ENCODE data around the gene PDE4C. TPM values are rescaled to one million over a fixed set of nuclear protein-coding genes. Genes with fewer than 3 reads are reported as not detected.

Gene PDE4C
- under 1 TPM in 1 of 2 donors, not detected in 1; 0.10 TPM for total RNA-seq

DNA sequence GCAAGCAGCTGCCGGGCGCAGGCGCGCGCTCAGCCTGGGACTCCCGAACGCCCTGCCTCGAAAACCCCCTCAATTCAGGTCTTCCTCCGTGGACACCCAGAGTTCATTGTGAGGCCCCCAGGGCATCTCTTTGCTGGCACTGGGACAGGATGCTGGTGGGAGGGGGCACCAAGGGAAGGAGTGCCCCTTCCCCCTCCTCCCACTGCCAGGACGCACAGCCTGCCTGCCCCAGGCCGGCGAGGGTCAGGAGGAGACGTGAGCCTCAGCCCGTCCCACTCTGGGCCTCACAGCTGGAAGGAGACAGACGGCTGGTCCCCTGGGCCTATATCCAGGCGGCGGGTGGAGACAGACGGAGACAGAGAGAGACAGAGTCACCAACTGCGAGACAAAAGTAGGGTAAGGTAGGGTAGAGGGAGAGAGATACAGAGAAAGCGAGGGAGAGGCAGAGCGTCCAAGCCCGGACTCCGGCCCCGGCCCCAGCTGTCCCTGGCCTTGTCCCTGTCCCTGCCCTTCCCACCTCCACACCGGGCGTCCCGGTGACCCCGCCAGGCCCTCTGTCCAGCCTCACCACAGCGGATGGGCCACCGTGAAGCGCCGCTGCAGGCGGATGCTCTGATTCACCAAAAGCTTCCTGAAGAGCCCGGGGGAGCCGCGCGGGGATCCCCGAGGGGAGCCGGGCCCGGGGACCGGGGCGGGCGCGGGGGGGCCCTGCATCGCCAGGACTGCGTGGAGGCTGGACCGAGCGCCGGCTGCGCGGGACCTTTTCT, at the start of gene PDE4C:
Gene PDE4C, minus strand, starts transcription at position 737 of the 767 bp plus-strand sequence. Its CDS starts 23 bp downstream, at position 714.
- Mint-ChIP-seq H3K4me3 (peak within 1 kb of the TSS; percentile 96), H3K36me3 (ENCODE audit: insufficient read depth in 2 of 2) (peaks cover 0 to 1% of the 10 kb centered on the region in 2 donors), H3K4me1 (ENCODE audit: low read depth) (peaks cover 21% of the 10 kb centered on the region), H3K27ac (no peak within 1 kb of the TSS), H3K27me3 (ENCODE audit: low read depth) (peaks cover 66% of the 10 kb centered on the region), H3K9me3 (no peaks in the 10 kb centered on the region)
- DNase-seq (no peak), ATAC-seq (replicated peaks in 1 of 2) (no peak)

DNA sequence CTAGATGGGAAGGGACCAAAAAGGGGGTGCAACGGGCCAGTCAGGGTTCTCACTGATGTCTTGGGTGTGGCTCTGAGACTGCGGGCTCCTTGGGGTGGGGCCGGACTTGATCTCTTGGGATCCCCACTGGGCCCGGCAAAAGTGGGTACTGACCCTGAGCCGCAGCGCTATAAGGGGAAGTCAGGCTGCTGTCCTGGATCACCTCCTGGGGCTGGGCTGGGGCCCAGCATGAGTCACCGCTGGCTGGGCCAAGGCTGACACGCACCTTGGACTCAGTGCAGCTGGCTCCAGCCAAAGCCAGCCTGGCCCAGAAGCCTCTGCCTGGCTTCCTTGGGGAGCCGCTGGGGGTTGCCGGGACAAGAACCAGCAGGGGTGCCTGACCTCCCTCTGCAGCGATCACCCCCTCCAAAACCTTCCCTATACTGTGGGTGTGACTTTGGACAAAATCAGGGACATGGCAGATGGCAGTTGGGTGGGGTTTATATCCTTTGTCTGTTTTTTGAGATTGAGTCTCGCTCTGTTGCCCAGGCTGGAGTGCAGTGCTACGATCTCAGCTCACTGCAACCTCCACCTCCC, 48.6 kb upstream of the PDE4C start:
- ATAC-seq (replicated peaks in 1 of 2) = peak; percentile 17 to 26
- H3K27me3 Mint-ChIP-seq (ENCODE audit: low read depth) = no peaks in the 10 kb centered on the region
- H3K9me3 Mint-ChIP-seq = no peaks in the 10 kb centered on the region
- H3K36me3 Mint-ChIP-seq (ENCODE audit: insufficient read depth in 2 of 2) = peaks cover 10 to 18% of the 10 kb centered on the region in 2 donors
- DNase-seq = peak in 1 of 2 donors; percentile 37
- H3K27ac Mint-ChIP-seq = no peak overlapping the region
- H3K4me3 Mint-ChIP-seq = no peak overlapping the region
- H3K4me1 Mint-ChIP-seq (ENCODE audit: low read depth) = peaks cover 44% of the 10 kb centered on the region

DNA sequence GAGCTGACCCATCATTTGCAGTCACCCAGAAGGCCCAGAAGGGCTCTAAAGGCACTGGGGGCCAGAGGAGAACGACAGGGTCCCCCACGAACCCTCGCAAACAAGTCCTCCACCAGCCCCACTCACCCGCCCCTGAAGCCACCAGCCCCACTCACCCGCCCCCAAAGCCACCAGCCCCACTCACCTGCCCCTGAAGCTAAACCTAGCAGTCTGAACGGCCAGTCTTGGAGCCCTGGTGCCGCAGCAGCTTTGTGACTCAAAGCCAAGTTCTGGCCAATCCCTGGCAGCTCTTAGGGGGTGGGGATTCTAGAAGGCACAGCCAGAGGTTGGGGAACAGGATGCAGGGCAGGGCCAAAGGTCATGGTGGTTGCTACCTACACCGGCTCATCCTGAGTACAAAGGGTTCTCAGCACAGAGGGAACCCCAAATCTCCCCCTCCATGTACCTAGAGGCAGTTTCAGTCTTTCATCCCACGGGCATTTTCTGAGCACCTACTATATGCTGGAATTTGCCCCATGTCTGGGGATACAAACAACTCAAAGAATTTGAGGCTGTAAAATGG, 48.1 kb upstream of the PDE4C start, which contains the start of gene IQCN:
Gene IQCN, minus strand, starts transcription at position 234 of the 562 bp plus-strand sequence. CDS start 4,974 bp downstream, outside the sequence.
- peak; percentile 31 to 48 for DNase-seq
- H3K27ac Mint-ChIP-seq = no peak within 1 kb of the TSS

GRCh38 chr19:18273561-18274218, 47.5 kb upstream of the PDE4C start:
- DNase-seq (no peak), ATAC-seq (replicated peaks in 1 of 2) (no peak)
- peaks cover 34% of the 10 kb centered on the region for H3K4me1 Mint-ChIP-seq (ENCODE audit: low read depth)
- peaks cover 1 to 8% of the 10 kb centered on the region in 2 donors for H3K36me3 Mint-ChIP-seq (ENCODE audit: insufficient read depth in 2 of 2)
- H3K27ac Mint-ChIP-seq = no peak overlapping the region
- no peak overlapping the region for H3K4me3 Mint-ChIP-seq
- H3K27me3 Mint-ChIP-seq (ENCODE audit: low read depth) = no peaks in the 10 kb centered on the region
- no peaks in the 10 kb centered on the region for H3K9me3 Mint-ChIP-seq

More for the DNA sequence above, 48.1 kb upstream of the PDE4C start, which contains the start of gene IQCN:
- H3K4me3 Mint-ChIP-seq = peak within 1 kb of the TSS in 1 of 2 donors; percentile 29
- peaks cover 41% of the 10 kb centered on the region for H3K4me1 Mint-ChIP-seq (ENCODE audit: low read depth)
- no peaks in the 10 kb centered on the region for H3K27me3 Mint-ChIP-seq (ENCODE audit: low read depth)
- no peaks in the 10 kb centered on the region for H3K9me3 Mint-ChIP-seq
- peak; percentile 26 to 43 for ATAC-seq (replicated peaks in 1 of 2)
- H3K36me3 Mint-ChIP-seq (ENCODE audit: insufficient read depth in 2 of 2) = peaks cover 4 to 13% of the 10 kb centered on the region in 2 donors

DNA sequence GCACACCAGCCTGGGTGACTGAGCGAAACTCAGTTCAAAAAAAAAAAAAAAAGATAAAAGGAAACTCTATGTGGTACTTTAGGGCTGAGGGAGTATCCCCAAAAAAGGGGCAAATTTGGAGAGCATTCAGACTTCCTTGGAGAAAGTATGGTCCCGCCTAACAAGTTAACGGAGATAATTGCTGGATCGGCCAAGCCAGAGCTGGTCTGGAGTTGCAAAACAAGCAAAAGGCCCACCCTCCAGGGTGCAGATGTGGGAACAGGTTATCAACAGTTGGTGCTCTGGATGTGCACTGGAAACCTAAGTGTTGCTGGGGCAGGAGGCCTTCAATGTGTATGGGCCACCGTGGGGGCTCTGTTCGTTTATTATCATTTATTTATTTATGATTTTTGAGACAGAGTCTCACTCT, 45.2 kb upstream of the PDE4C start:
- DNase-seq (no peak), ATAC-seq (replicated peaks in 1 of 2) (no peak)
- H3K27ac Mint-ChIP-seq = no peak overlapping the region
- no peaks in the 10 kb centered on the region for H3K36me3 Mint-ChIP-seq (ENCODE audit: insufficient read depth in 2 of 2)
- H3K4me1 Mint-ChIP-seq (ENCODE audit: low read depth) = peaks cover 15% of the 10 kb centered on the region
- no peak overlapping the region for H3K4me3 Mint-ChIP-seq
- H3K9me3 Mint-ChIP-seq = no peaks in the 10 kb centered on the region
- no peaks in the 10 kb centered on the region for H3K27me3 Mint-ChIP-seq (ENCODE audit: low read depth)

- Mint-ChIP-seq H3K9me3 (no peaks in the 10 kb centered on the region), H3K4me1 (ENCODE audit: low read depth) (peaks cover 11% of the 10 kb centered on the region), H3K27me3 (ENCODE audit: low read depth) (no peaks in the 10 kb centered on the region), H3K27ac (no peak overlapping the region), H3K36me3 (ENCODE audit: insufficient read depth in 2 of 2) (no peaks in the 10 kb centered on the region), H3K4me3 (no peak overlapping the region)
- DNase-seq (no peak), ATAC-seq (replicated peaks in 1 of 2) (no peak)
These were observed 44.1 kb upstream of the PDE4C start for GRCh38 chr19:18270326-18270725.

DNA sequence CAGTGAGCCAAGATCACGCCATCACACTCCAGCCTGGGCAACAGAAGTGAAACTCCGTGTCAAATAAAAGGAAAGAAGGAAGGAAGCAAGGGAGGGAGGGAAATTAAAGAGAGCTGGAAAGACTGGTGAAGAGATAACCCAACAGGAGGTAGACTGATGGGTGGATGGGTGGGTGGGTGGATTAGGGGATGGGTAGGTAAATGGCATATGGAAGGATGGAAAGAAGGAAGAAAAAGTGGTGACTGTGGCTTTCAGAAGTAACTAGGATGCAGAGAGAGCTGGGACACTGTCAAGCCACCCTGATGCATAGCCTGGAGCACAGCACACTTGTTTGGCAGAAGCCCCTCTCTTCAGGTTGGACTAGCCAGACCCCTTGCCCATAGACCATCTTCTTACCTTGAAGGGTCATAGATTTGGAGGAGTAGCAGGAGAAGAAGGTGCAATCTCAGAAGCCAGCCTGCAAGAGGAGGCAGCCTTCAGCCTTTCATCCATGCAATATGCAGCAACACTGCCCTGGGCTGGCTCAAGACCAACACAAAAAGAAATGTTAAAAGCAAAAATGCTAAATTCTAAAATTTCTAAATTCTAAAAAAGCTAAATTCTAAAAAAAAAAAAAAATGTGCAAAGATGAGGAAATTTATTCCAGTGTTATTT, 43.0 kb upstream of the PDE4C start:
- Mint-ChIP-seq H3K27ac (peak overlapping the region; percentile 69), H3K27me3 (ENCODE audit: low read depth) (no peaks in the 10 kb centered on the region), H3K4me3 (no peak overlapping the region), H3K9me3 (no peaks in the 10 kb centered on the region), H3K36me3 (ENCODE audit: insufficient read depth in 2 of 2) (no peaks in the 10 kb centered on the region), H3K4me1 (ENCODE audit: low read depth) (no peaks in the 10 kb centered on the region)
- ATAC-seq (replicated peaks in 1 of 2) (no peak), DNase-seq (no peak)

DNA sequence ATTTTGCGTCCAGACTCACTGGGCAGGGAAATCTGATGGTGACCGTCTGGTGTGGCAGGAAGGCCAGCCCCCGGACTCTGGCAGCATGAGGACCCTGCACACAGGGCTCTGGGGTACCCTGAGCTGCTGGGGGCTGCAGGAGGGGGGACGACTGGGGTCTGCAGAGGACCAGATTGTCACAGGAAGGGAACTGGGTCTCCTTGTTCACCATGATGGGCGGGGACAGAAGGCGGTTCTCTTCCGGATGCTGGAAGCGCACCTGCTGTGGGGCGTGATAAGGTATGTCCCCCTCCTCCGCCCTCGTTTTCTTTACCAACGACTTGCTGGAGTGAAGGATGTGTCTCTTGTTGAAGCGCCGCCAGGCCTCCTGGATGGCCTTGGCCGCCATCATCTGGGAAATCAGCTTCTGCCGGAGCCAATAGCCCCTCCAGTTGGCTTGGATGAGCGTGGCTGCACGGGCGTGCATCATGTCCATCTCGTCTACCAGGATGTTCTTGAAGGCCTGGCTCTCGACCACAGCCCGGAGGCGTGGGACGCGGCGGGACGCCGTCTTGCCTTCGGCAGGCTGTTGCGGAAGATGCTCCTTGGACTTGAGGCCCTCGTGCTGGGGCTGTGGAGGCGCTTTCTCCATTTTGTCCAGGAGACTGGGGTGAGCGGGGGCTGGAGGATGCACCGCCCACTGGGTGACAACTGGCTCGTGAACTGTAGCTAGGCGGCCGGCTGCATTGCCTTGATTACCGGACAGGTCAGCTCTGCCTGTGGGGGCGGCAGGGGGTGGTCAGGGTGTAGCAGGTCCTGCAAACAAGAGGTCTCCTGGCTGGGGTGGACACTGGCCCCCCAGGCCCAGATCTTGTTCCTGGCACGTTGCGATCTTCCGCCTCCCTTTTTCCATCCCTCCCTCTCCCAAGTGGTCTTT, 40.8 kb upstream of the PDE4C start:
- H3K36me3 Mint-ChIP-seq (ENCODE audit: insufficient read depth in 2 of 2) = no peaks in the 10 kb centered on the region
- DNase-seq (no peak), ATAC-seq (replicated peaks in 1 of 2) (no peak)
- no peak overlapping the region for H3K4me3 Mint-ChIP-seq
- H3K4me1 Mint-ChIP-seq (ENCODE audit: low read depth) = no peaks in the 10 kb centered on the region
- H3K27ac Mint-ChIP-seq = no peak overlapping the region
- no peaks in the 10 kb centered on the region for H3K27me3 Mint-ChIP-seq (ENCODE audit: low read depth)
- H3K9me3 Mint-ChIP-seq = no peaks in the 10 kb centered on the region

GRCh38 chr19:18265582-18265981, 39.3 kb upstream of the PDE4C start:
- Mint-ChIP-seq H3K27me3 (ENCODE audit: low read depth) (no peaks in the 10 kb centered on the region), H3K4me3 (no peak overlapping the region), H3K4me1 (ENCODE audit: low read depth) (no peaks in the 10 kb centered on the region), H3K27ac (no peak overlapping the region), H3K9me3 (no peaks in the 10 kb centered on the region), H3K36me3 (ENCODE audit: insufficient read depth in 2 of 2) (no peaks in the 10 kb centered on the region)
- ATAC-seq (replicated peaks in 1 of 2) (no peak), DNase-seq (no peak)

GRCh38 chr19:18264971-18265540, 38.8 kb upstream of the PDE4C start:
- no peak for DNase-seq
- Mint-ChIP-seq H3K27ac (no peak overlapping the region), H3K36me3 (ENCODE audit: insufficient read depth in 2 of 2) (no peaks in the 10 kb centered on the region), H3K9me3 (no peaks in the 10 kb centered on the region), H3K27me3 (ENCODE audit: low read depth) (no peaks in the 10 kb centered on the region), H3K4me3 (no peak overlapping the region), H3K4me1 (ENCODE audit: low read depth) (no peaks in the 10 kb centered on the region)
- ATAC-seq (replicated peaks in 1 of 2) = no peak

DNA sequence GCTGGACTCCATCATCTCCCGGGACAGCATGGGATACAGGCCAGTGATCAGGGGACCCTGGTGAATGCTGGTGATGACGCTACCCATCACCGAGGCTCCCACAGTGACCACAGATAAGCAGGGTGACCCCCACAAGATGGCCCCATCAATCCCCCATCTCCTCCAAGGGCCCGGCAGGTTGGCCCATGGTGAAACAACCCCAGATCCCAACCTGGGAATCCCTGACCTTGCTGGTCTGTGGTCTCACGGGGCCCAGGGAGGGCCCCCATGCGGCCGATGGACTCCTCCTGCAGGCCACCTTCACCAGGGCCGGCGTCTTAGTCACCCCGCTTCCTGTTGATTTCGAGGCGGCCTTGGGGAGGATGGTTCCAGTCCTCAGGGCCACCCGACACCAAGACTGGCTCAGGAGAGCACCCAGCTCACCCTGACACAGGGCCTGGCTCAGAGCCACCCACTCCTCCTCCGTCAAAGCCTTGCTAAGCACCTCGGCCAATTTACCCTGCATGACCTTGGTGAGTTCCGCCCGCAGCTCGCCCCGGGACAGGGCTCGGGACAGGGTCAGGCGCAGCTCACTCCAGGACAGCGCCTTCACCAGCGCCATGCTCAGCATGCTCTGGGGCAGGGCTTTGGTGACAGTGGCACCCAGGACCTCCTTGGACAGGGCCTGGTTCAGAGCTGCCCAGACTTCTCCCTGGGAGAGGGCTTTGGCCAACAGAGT, 38.1 kb upstream of the PDE4C start:
- no peaks in the 10 kb centered on the region for H3K27me3 Mint-ChIP-seq (ENCODE audit: low read depth)
- H3K4me3 Mint-ChIP-seq = no peak overlapping the region
- no peak overlapping the region for H3K27ac Mint-ChIP-seq
- no peaks in the 10 kb centered on the region for H3K9me3 Mint-ChIP-seq
- ATAC-seq (replicated peaks in 1 of 2) (no peak), DNase-seq (no peak)
- H3K4me1 Mint-ChIP-seq (ENCODE audit: low read depth) = no peaks in the 10 kb centered on the region
- no peaks in the 10 kb centered on the region for H3K36me3 Mint-ChIP-seq (ENCODE audit: insufficient read depth in 2 of 2)

Measured in activated T-cell treated with anti-CD3 and anti-CD28 coated beads, Interleukin-2, amount 50 U/mL, for 72 hours (primary cell).